ENCODE data around the gene MED13.

The MED13 gene

GRCh38 chr17:62049299-62049698, 15.8 kb downstream of the MED13 start:
- H3K27ac ChIP-seq (ENCODE audit: low read length): no peak overlapping the region
- no peaks in the 10 kb centered on the region for H3K27me3 ChIP-seq (ENCODE audit: low read depth, low read length)
- H3K4me1 ChIP-seq (ENCODE audit: control insufficient read depth in 1 of 2, insufficient read depth in 2 of 2, low read length in 2 of 2): peaks cover 0 to 8% of the 10 kb centered on the region in 2 donors
- no peak overlapping the region for H3K4me3 ChIP-seq (ENCODE audit: low read depth in 1 of 2, low read length in 2 of 2)
- peaks cover 21 to 29% of the 10 kb centered on the region in 2 donors for H3K36me3 ChIP-seq (ENCODE audit: control insufficient read depth in 1 of 2, insufficient read depth in 2 of 2, low read length in 2 of 2)
- H3K9me3 ChIP-seq (ENCODE audit: control insufficient read depth in 1 of 2, low read length in 2 of 2): no peaks in the 10 kb centered on the region

- Histone ChIP-seq H3K4me1 (ENCODE audit: control insufficient read depth in 1 of 2, insufficient read depth in 2 of 2, low read length in 2 of 2) (peaks cover 0 to 8% of the 10 kb centered on the region in 2 donors), H3K27me3 (ENCODE audit: low read depth, low read length) (no peaks in the 10 kb centered on the region), H3K4me3 (ENCODE audit: low read depth in 1 of 2, low read length in 2 of 2) (no peak overlapping the region), H3K9me3 (ENCODE audit: control insufficient read depth in 1 of 2, low read length in 2 of 2) (no peaks in the 10 kb centered on the region), H3K36me3 (ENCODE audit: control insufficient read depth in 1 of 2, insufficient read depth in 2 of 2, low read length in 2 of 2) (peaks cover 21 to 35% of the 10 kb centered on the region in 2 donors), H3K27ac (ENCODE audit: low read length) (no peak overlapping the region)
These were observed 16.8 kb downstream of the MED13 start for GRCh38 chr17:62048262-62048661.

GRCh38 chr17:62045517-62045916, 19.6 kb downstream of the MED13 start:
- Histone ChIP-seq H3K9me3 (ENCODE audit: control insufficient read depth in 1 of 2, low read length in 2 of 2) (no peaks in the 10 kb centered on the region), H3K4me3 (ENCODE audit: low read depth in 1 of 2, low read length in 2 of 2) (no peak overlapping the region), H3K36me3 (ENCODE audit: control insufficient read depth in 1 of 2, insufficient read depth in 2 of 2, low read length in 2 of 2) (peaks cover 21 to 28% of the 10 kb centered on the region in 2 donors), H3K27me3 (ENCODE audit: low read depth, low read length) (no peaks in the 10 kb centered on the region), H3K27ac (ENCODE audit: low read length) (no peak overlapping the region), H3K4me1 (ENCODE audit: control insufficient read depth in 1 of 2, insufficient read depth in 2 of 2, low read length in 2 of 2) (no peaks in the 10 kb centered on the region)

- H3K27ac ChIP-seq (ENCODE audit: low read length): no peak overlapping the region
- H3K36me3 ChIP-seq (ENCODE audit: control insufficient read depth in 1 of 2, insufficient read depth in 2 of 2, low read length in 2 of 2): peaks cover 22 to 28% of the 10 kb centered on the region in 2 donors
- H3K4me3 ChIP-seq (ENCODE audit: low read depth in 1 of 2, low read length in 2 of 2): no peak overlapping the region
- no peaks in the 10 kb centered on the region for H3K4me1 ChIP-seq (ENCODE audit: control insufficient read depth in 1 of 2, insufficient read depth in 2 of 2, low read length in 2 of 2)
- H3K27me3 ChIP-seq (ENCODE audit: low read depth, low read length): no peaks in the 10 kb centered on the region
- no peaks in the 10 kb centered on the region for H3K9me3 ChIP-seq (ENCODE audit: control insufficient read depth in 1 of 2, low read length in 2 of 2)
These were observed 20.0 kb downstream of the MED13 start for GRCh38 chr17:62045109-62045508.

GRCh38 chr17:62043602-62044001, 21.5 kb downstream of the MED13 start:
- Histone ChIP-seq H3K27ac (ENCODE audit: low read length) (no peak overlapping the region), H3K4me3 (ENCODE audit: low read depth in 1 of 2, low read length in 2 of 2) (no peak overlapping the region), H3K9me3 (ENCODE audit: control insufficient read depth in 1 of 2, low read length in 2 of 2) (no peaks in the 10 kb centered on the region), H3K4me1 (ENCODE audit: control insufficient read depth in 1 of 2, insufficient read depth in 2 of 2, low read length in 2 of 2) (no peaks in the 10 kb centered on the region), H3K36me3 (ENCODE audit: control insufficient read depth in 1 of 2, insufficient read depth in 2 of 2, low read length in 2 of 2) (peaks cover 21 to 22% of the 10 kb centered on the region in 2 donors), H3K27me3 (ENCODE audit: low read depth, low read length) (no peaks in the 10 kb centered on the region)

GRCh38 chr17:62043140-62043539, 21.9 kb downstream of the MED13 start:
- H3K4me3 ChIP-seq (ENCODE audit: low read depth in 1 of 2, low read length in 2 of 2): no peak overlapping the region
- H3K27ac ChIP-seq (ENCODE audit: low read length): no peak overlapping the region
- peaks cover 20 to 22% of the 10 kb centered on the region in 2 donors for H3K36me3 ChIP-seq (ENCODE audit: control insufficient read depth in 1 of 2, insufficient read depth in 2 of 2, low read length in 2 of 2)
- H3K27me3 ChIP-seq (ENCODE audit: low read depth, low read length): no peaks in the 10 kb centered on the region
- H3K4me1 ChIP-seq (ENCODE audit: control insufficient read depth in 1 of 2, insufficient read depth in 2 of 2, low read length in 2 of 2): no peaks in the 10 kb centered on the region
- H3K9me3 ChIP-seq (ENCODE audit: control insufficient read depth in 1 of 2, low read length in 2 of 2): no peaks in the 10 kb centered on the region

DNA sequence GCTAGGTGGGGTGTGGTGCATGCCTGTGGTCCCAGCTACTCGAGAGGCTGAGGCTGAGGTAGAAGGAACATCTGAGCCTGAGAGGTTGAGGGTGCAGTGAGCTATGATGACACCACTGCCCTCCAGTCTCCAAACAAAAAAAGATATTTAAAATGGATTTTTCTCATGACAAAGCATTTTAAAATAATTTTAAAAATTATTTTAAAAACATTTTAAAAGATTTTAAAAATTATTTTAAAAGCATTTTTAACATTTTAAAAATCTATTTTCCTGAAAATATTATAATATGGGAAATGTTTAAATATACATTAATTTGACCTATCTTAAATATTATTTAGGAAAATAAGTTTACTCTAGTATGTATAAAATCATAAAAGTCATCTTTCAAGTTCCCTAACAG, 26.8 kb downstream of the MED13 start:
- Histone ChIP-seq H3K27ac (ENCODE audit: low read length) (no peak overlapping the region), H3K36me3 (ENCODE audit: control insufficient read depth in 1 of 2, insufficient read depth in 2 of 2, low read length in 2 of 2) (peaks cover 24 to 25% of the 10 kb centered on the region in 2 donors), H3K4me3 (ENCODE audit: low read depth in 1 of 2, low read length in 2 of 2) (no peak overlapping the region), H3K9me3 (ENCODE audit: control insufficient read depth in 1 of 2, low read length in 2 of 2) (no peaks in the 10 kb centered on the region), H3K4me1 (ENCODE audit: control insufficient read depth in 1 of 2, insufficient read depth in 2 of 2, low read length in 2 of 2) (peaks cover 0 to 2% of the 10 kb centered on the region in 2 donors), H3K27me3 (ENCODE audit: low read depth, low read length) (no peaks in the 10 kb centered on the region)

DNA sequence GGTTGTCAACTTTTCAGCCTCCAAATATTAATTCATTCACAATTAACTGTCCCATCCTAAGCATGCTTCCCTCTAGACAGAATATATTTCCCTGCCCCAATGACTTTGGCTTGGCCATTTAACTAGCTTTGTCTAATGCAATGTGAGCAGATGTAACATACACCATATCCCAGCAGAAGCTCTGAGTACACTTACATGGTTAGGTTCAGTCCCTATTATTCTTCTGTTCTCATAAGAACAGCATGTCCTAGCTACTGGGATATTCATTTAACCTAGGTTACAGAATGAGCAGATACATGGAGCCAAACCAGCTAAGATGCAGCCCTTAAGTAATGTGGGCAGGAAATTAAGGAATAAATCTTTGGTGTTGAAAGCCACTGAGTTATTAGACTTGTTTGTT, 31.8 kb downstream of the MED13 start:
- peaks cover 45 to 58% of the 10 kb centered on the region in 2 donors for H3K36me3 ChIP-seq (ENCODE audit: control insufficient read depth in 1 of 2, insufficient read depth in 2 of 2, low read length in 2 of 2)
- H3K9me3 ChIP-seq (ENCODE audit: control insufficient read depth in 1 of 2, low read length in 2 of 2): no peaks in the 10 kb centered on the region
- no peak overlapping the region for H3K27ac ChIP-seq (ENCODE audit: low read length)
- H3K27me3 ChIP-seq (ENCODE audit: low read depth, low read length): no peaks in the 10 kb centered on the region
- no peak overlapping the region for H3K4me3 ChIP-seq (ENCODE audit: low read depth in 1 of 2, low read length in 2 of 2)
- peaks cover 0 to 2% of the 10 kb centered on the region in 2 donors for H3K4me1 ChIP-seq (ENCODE audit: control insufficient read depth in 1 of 2, insufficient read depth in 2 of 2, low read length in 2 of 2)

GRCh38 chr17:62032480-62032879, 32.6 kb downstream of the MED13 start:
- no peaks in the 10 kb centered on the region for H3K27me3 ChIP-seq (ENCODE audit: low read depth, low read length)
- H3K27ac ChIP-seq (ENCODE audit: low read length): no peak overlapping the region
- H3K36me3 ChIP-seq (ENCODE audit: control insufficient read depth in 1 of 2, insufficient read depth in 2 of 2, low read length in 2 of 2): peaks cover 51 to 58% of the 10 kb centered on the region in 2 donors
- H3K9me3 ChIP-seq (ENCODE audit: control insufficient read depth in 1 of 2, low read length in 2 of 2): no peaks in the 10 kb centered on the region
- H3K4me3 ChIP-seq (ENCODE audit: low read depth in 1 of 2, low read length in 2 of 2): no peak overlapping the region
- H3K4me1 ChIP-seq (ENCODE audit: control insufficient read depth in 1 of 2, insufficient read depth in 2 of 2, low read length in 2 of 2): peaks cover 0 to 2% of the 10 kb centered on the region in 2 donors

- Histone ChIP-seq H3K36me3 (ENCODE audit: control insufficient read depth in 1 of 2, insufficient read depth in 2 of 2, low read length in 2 of 2) (peaks cover 52 to 65% of the 10 kb centered on the region in 2 donors), H3K4me1 (ENCODE audit: control insufficient read depth in 1 of 2, insufficient read depth in 2 of 2, low read length in 2 of 2) (peaks cover 0 to 2% of the 10 kb centered on the region in 2 donors), H3K27me3 (ENCODE audit: low read depth, low read length) (no peaks in the 10 kb centered on the region), H3K9me3 (ENCODE audit: control insufficient read depth in 1 of 2, low read length in 2 of 2) (no peaks in the 10 kb centered on the region), H3K4me3 (ENCODE audit: low read depth in 1 of 2, low read length in 2 of 2) (no peak overlapping the region), H3K27ac (ENCODE audit: low read length) (no peak overlapping the region)
These were observed 34.8 kb downstream of the MED13 start for GRCh38 chr17:62030264-62030663.

DNA sequence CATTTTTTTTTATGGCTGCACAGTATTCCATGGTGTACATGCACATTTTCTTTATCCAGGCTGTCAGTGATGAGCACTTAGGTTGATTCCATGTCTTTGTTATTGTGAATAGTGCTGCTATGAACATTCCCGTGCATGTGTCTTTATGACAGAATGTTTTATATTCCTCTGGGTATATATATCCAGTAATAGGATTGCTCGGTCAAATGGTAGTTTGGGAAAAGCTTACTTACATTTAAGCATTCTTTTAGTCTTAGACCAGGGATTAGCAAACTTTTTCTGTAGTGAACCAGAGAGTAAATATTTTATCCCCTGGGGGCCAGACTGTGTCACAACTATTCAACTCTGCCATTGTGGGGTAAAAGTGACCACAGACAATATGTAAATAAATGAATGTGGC, 40.2 kb downstream of the MED13 start:
- H3K27me3 ChIP-seq (ENCODE audit: low read depth, low read length): no peaks in the 10 kb centered on the region
- H3K4me1 ChIP-seq (ENCODE audit: control insufficient read depth in 1 of 2, insufficient read depth in 2 of 2, low read length in 2 of 2): no peaks in the 10 kb centered on the region
- peaks cover 36 to 47% of the 10 kb centered on the region in 2 donors for H3K36me3 ChIP-seq (ENCODE audit: control insufficient read depth in 1 of 2, insufficient read depth in 2 of 2, low read length in 2 of 2)
- H3K9me3 ChIP-seq (ENCODE audit: control insufficient read depth in 1 of 2, low read length in 2 of 2): no peaks in the 10 kb centered on the region
- no peak overlapping the region for H3K27ac ChIP-seq (ENCODE audit: low read length)
- H3K4me3 ChIP-seq (ENCODE audit: low read depth in 1 of 2, low read length in 2 of 2): no peak overlapping the region

- Histone ChIP-seq H3K9me3 (ENCODE audit: control insufficient read depth in 1 of 2, low read length in 2 of 2) (no peaks in the 10 kb centered on the region), H3K27me3 (ENCODE audit: low read depth, low read length) (no peaks in the 10 kb centered on the region), H3K4me3 (ENCODE audit: low read depth in 1 of 2, low read length in 2 of 2) (no peak overlapping the region), H3K27ac (ENCODE audit: low read length) (no peak overlapping the region), H3K4me1 (ENCODE audit: control insufficient read depth in 1 of 2, insufficient read depth in 2 of 2, low read length in 2 of 2) (no peaks in the 10 kb centered on the region), H3K36me3 (ENCODE audit: control insufficient read depth in 1 of 2, insufficient read depth in 2 of 2, low read length in 2 of 2) (peaks cover 8 to 32% of the 10 kb centered on the region in 2 donors)
These were observed 47.2 kb downstream of the MED13 start for GRCh38 chr17:62017912-62018311.
